SHP77 treated with DMSO at 0.1 percent for 48 hours (cell line): ENCODE measurements around the gene B3GALNT1.
"Not testable (repeated sequence)": the region's sequence is repeated elsewhere in the genome, so short reads cannot be mapped to it uniquely, and the experiment has no call there.

ENCODE experiments used
- DNase-seq: peaks from one replicate; lab custom pipeline; 2025; lab: John Stamatoyannopoulos, UW

B3GALNT1 gene

GRCh38 chr3:161073181-161073580 lies 32.0 kb downstream of the B3GALNT1 start:
- DNase-seq: no peak

GRCh38 chr3:161072751-161073150 lies 32.4 kb downstream of the B3GALNT1 start:
- no peak for DNase-seq

- no peak for DNase-seq
Measured at GRCh38 chr3:161072211-161072621, 32.9 kb downstream of the B3GALNT1 start.

GRCh38 chr3:161070980-161071663 lies 34.0 kb downstream of the B3GALNT1 start:
- DNase-seq: no peak

GRCh38 chr3:161070252-161070930 lies 34.8 kb downstream of the B3GALNT1 start:
- no peak for DNase-seq

GRCh38 chr3:161069511-161070251 lies 35.5 kb downstream of the B3GALNT1 start:
- no peak for DNase-seq

- no peak for DNase-seq
Measured at GRCh38 chr3:161067335-161067734, 37.8 kb downstream of the B3GALNT1 start.

- DNase-seq: no peak
Measured at GRCh38 chr3:161066930-161067329, 38.2 kb downstream of the B3GALNT1 start.

- no peak for DNase-seq
Measured at GRCh38 chr3:161064413-161064812, 40.7 kb downstream of the B3GALNT1 start.

GRCh38 chr3:161054860-161055604 lies 50.1 kb downstream of the B3GALNT1 start:
- no peak for DNase-seq

GRCh38 chr3:161051856-161052255 lies 53.3 kb downstream of the B3GALNT1 start:
- DNase-seq: no peak

- DNase-seq: no peak
Measured at GRCh38 chr3:161050935-161051334, 54.2 kb downstream of the B3GALNT1 start.

- no peak for DNase-seq
Measured at GRCh38 chr3:161049683-161050248, 55.4 kb downstream of the B3GALNT1 start.

GRCh38 chr3:161043336-161044035 lies 61.7 kb downstream of the B3GALNT1 start:
- DNase-seq: no peak

- no peak for DNase-seq
Measured at GRCh38 chr3:161042023-161042501, 63.1 kb downstream of the B3GALNT1 start.

- DNase-seq: no peak
Measured at GRCh38 chr3:161038725-161039124, 66.4 kb downstream of the B3GALNT1 start.

GRCh38 chr3:161035711-161036110 lies 69.4 kb downstream of the B3GALNT1 start:
- no peak for DNase-seq

GRCh38 chr3:161034913-161035550 lies 70.1 kb downstream of the B3GALNT1 start:
- DNase-seq: not testable (repeated sequence)
